Right lobe of liver (tissue), 4 donors: ENCODE data around the gene SSRP1.

Source experiments
- CTCF ChIP-seq, 4 donors: fragments of 200-600 bp in 3 of 4; fragments of 450-650 bp in 1 of 4; IDR thresholded peaks; one replicate each; pipeline versions ENCODE4 v1.5.1 to v1.8.0; 2016 to 2022; ENCODE audit warnings: antibody characterized with exemption in 4 of 4, mild to moderate bottlenecking in 2 of 4
- POLR2A ChIP-seq: fragments of 450-650 bp; IDR thresholded peaks from one replicate; pipeline ENCODE4 v1.6.1; 2017; ENCODE audit warnings: antibody characterized with exemption, mild to moderate bottlenecking
- donor health status: DM: no; HTN: no; CAD: no.
- donor health status: DM: no; HTN: no; CAD: no.
- donor health status: DM: no; HTN: yes; CAD: no.

- TF ChIP-seq CTCF (IDR thresholded peaks at IDR 0.05): no peak
- TF ChIP-seq POLR2A: no peak
These were observed 57.0 kb downstream of the SSRP1 start for GRCh38 chr11:57278721-57279095.
